A549 (cell line): Measurements from ENCODE around the gene TEX12. TPM values are rescaled to one million over a fixed set of nuclear protein-coding genes. Genes with fewer than 3 reads are reported as not detected.

Experiments
- ATAC-seq, 2 experiments: fragments of 200-7000 bp in 1 of 2; fragments of >200 bp in 1 of 2; cut with Nextera tagmentation in 1 of 2; cut with Tn5 transposase in 1 of 2; 3 replicates each; pipeline versions ENCODE4 v1.8.0 to v1.9.1; 2018 to 2020; ENCODE audit warnings: mild to moderate bottlenecking in 1 of 2, moderate library complexity in 1 of 2
- CTCF ChIA-PET: fragments of 300-600 bp; sonication (Branson Sonifier 250); formaldehyde crosslinking; extraction: SDS; loops from one replicate; lab custom pipeline; 2021; ENCODE audit warnings: antibody characterized with exemption, inconsistent platforms; lab: Yijun Ruan, JAX
- POLR2A ChIA-PET: fragments of 350-600 bp; formaldehyde crosslinking; extraction: SDS; loops from one replicate; lab custom pipeline; 2021; ENCODE audit warnings: antibody characterized with exemption, inconsistent platforms; lab: Yijun Ruan, JAX
- DNase-seq, 2 experiments: peaks; one replicate each; pipeline versions ENCODE4 v3.0.0 to v3.0.0-alpha.2; 2011 to 2016; ENCODE audit warnings: low read depth in 1 of 2, low spot score in 1 of 2
- FAIRE-seq: peaks from 2 replicates; lab custom pipeline; 2011; peaks lifted over from hg19 to GRCh38; lab: Jason Lieb, UNC
- H3K27ac ChIP-seq, 2 experiments: fragments of >200 bp; sonication (Bioruptor Twin); formaldehyde crosslinking; 3 replicates each; pipeline ENCODE4 v1.5.1; 2016 to 2017
- H3K4me1 ChIP-seq: fragments of >200 bp; sonication (Bioruptor Twin); formaldehyde crosslinking; 3 replicates; pipeline ENCODE4 v1.6.1; 2016
- H3K4me2 ChIP-seq: fragments of >200 bp; sonication (Bioruptor Twin); formaldehyde crosslinking; 3 replicates; pipeline ENCODE4 v1.6.1; 2016
- H3K4me3 ChIP-seq: fragments of >200 bp; sonication (Bioruptor Twin); formaldehyde crosslinking; 3 replicates; pipeline ENCODE4 v1.5.1; 2016
- H3K9me3 ChIP-seq: fragments of >200 bp; sonication (Bioruptor Twin); formaldehyde crosslinking; 3 replicates; pipeline ENCODE4 v1.6.1; 2016
- ATOH8 ChIP-seq: fragments of 250-450 bp; sonication (Bioruptor Pico); IDR thresholded peaks from 2 replicates; pipeline ENCODE4 v1.5.0; 2020; ENCODE audit warnings: low read depth, mild to moderate bottlenecking, moderate library complexity
- BHLHE40 ChIP-seq: IDR thresholded peaks from 2 replicates; pipeline ENCODE4 v1.6.1; 2012; ENCODE audit warnings: low read depth, low read length, inconsistent platforms
- CBX8 ChIP-seq: fragments of 200-600 bp; sonication (generic); IDR thresholded peaks from 2 replicates; pipeline ENCODE4 v1.6.1; 2016
- CEBPB ChIP-seq, 2 experiments: fragments of >200 bp in 1 of 2; sonication (Bioruptor Twin) in 1 of 2; formaldehyde crosslinking in 1 of 2; IDR thresholded peaks; 2 replicates each; pipeline ENCODE4 v1.6.1; 2012 to 2016
- CHD4 ChIP-seq: fragments of 200-600 bp; sonication (generic); IDR thresholded peaks from 2 replicates; pipeline ENCODE4 v1.6.1; 2016; ENCODE audit warnings: antibody characterized with exemption, mild to moderate bottlenecking, borderline replicate concordance
- ELK1 ChIP-seq: fragments of 150-350 bp; IDR thresholded peaks from 2 replicates; pipeline ENCODE4 v1.6.1; 2014; ENCODE audit warnings: low read depth, mild to moderate bottlenecking, low read length
- EP300 ChIP-seq, 2 experiments: fragments of >200 bp; sonication (Bioruptor Twin); formaldehyde crosslinking; IDR thresholded peaks; 2 replicates in 1 of 2; 3 replicates in 1 of 2; pipeline ENCODE4 v1.6.1; 2016 to 2017
- ESRRA ChIP-seq: fragments of 150-350 bp; IDR thresholded peaks from 2 replicates; pipeline ENCODE4 v1.6.1; 2014; ENCODE audit warnings: mild to moderate bottlenecking, low read length, borderline replicate concordance
- FOSB ChIP-seq: fragments of 250-450 bp; sonication (Bioruptor Pico); IDR thresholded peaks from 2 replicates; pipeline ENCODE4 v1.5.0; 2020; ENCODE audit warnings: mild to moderate bottlenecking, moderate library complexity
- FOSL2 ChIP-seq, 2 experiments: fragments of 450-650 bp in 1 of 2; fragments of >200 bp in 1 of 2; sonication (Bioruptor Twin) in 1 of 2; formaldehyde crosslinking; IDR thresholded peaks; 2 replicates each; pipeline versions ENCODE4 v1.5.0 to v1.6.1; 2016 to 2020; ENCODE audit warnings: mild to moderate bottlenecking in 1 of 2, moderate library complexity in 1 of 2
- HEYL ChIP-seq: fragments of 250-450 bp; sonication (Bioruptor Pico); IDR thresholded peaks from 2 replicates; pipeline ENCODE4 v1.8.0; 2021; ENCODE audit warnings: mild to moderate bottlenecking, moderate library complexity
- HOXA7 ChIP-seq: fragments of 250-450 bp; sonication (Bioruptor Pico); IDR thresholded peaks from 2 replicates; pipeline ENCODE4 v1.5.0; 2020; ENCODE audit warnings: mild to moderate bottlenecking, moderate library complexity
- JUN ChIP-seq, 2 experiments: fragments of >200 bp; sonication (Bioruptor Twin); formaldehyde crosslinking; IDR thresholded peaks; 2 replicates in 1 of 2; 3 replicates in 1 of 2; pipeline ENCODE4 v1.6.1; 2016 to 2017
- JUNB ChIP-seq: fragments of >200 bp; sonication (Bioruptor Twin); formaldehyde crosslinking; IDR thresholded peaks from 2 replicates; pipeline ENCODE4 v1.6.1; 2016
- MAZ ChIP-seq: fragments of 150-350 bp; IDR thresholded peaks from 2 replicates; pipeline ENCODE4 v1.6.1; 2014; ENCODE audit warnings: antibody characterized with exemption, low read depth, low read length, borderline replicate concordance
- MYC ChIP-seq: IDR thresholded peaks from 2 replicates; pipeline ENCODE4 v1.6.1; 2012; ENCODE audit warnings: mild to moderate bottlenecking, inconsistent platforms, low read length, improper control_type of control experiment, borderline replicate concordance
- NPAS2 ChIP-seq: fragments of 250-450 bp; sonication (Bioruptor Pico); IDR thresholded peaks from 2 replicates; pipeline ENCODE4 v1.8.0; 2022; ENCODE audit warnings: mild to moderate bottlenecking, moderate library complexity, borderline replicate concordance
- NR3C1 ChIP-seq: fragments of >200 bp; sonication (Bioruptor Twin); formaldehyde crosslinking; IDR thresholded peaks from 3 replicates; pipeline ENCODE4 v1.6.1; 2017
- PHF8 ChIP-seq: fragments of 200-600 bp; sonication (generic); IDR thresholded peaks from 2 replicates; pipeline ENCODE4 v1.6.1; 2016; ENCODE audit warnings: low read depth, mild to moderate bottlenecking, antibody characterized with exemption, moderate library complexity, borderline replicate concordance
- POLR2AphosphoS2 ChIP-seq: conservative IDR thresholded peaks from 2 replicates; pipeline ENCODE4 v1.6.1; 2012; ENCODE audit warnings: low read length, improper control_type of control experiment, inconsistent platforms
- RFX5 ChIP-seq: fragments of 450-650 bp; IDR thresholded peaks from 2 replicates; pipeline ENCODE4 v1.7.1; 2014; ENCODE audit warnings: antibody characterized with exemption, mild to moderate bottlenecking, moderate library complexity
- RNF2 ChIP-seq: fragments of 200-600 bp; sonication (generic); IDR thresholded peaks from 2 replicates; pipeline ENCODE4 v1.6.1; 2016; ENCODE audit warnings: low read depth, mild to moderate bottlenecking, antibody characterized with exemption, moderate library complexity, borderline replicate concordance
- USF2 ChIP-seq: fragments of 450-650 bp; IDR thresholded peaks from 2 replicates; pipeline ENCODE4 v1.6.1; 2014; ENCODE audit warnings: antibody characterized with exemption
- ZC3H11A ChIP-seq: fragments of 450-650 bp; IDR thresholded peaks from 2 replicates; pipeline ENCODE4 v1.6.1; 2014; ENCODE audit warnings: antibody characterized with exemption, mild to moderate bottlenecking
- ZFP36 ChIP-seq: fragments of 450-650 bp; IDR thresholded peaks from 2 replicates; pipeline ENCODE4 v1.6.1; 2014; ENCODE audit warnings: borderline replicate concordance; ENCODE audit not compliant: partially characterized antibody
- ZNF302 ChIP-seq: fragments of 250-450 bp; sonication (Bioruptor Pico); IDR thresholded peaks from 2 replicates; pipeline ENCODE4 v1.9.0; 2021; ENCODE audit warnings: inconsistent platforms, mild to moderate bottlenecking, moderate library complexity
- ZSCAN20 ChIP-seq: fragments of 250-450 bp; sonication (Bioruptor Pico); IDR thresholded peaks from 2 replicates; pipeline ENCODE4 v1.8.0; 2022; ENCODE audit warnings: mild to moderate bottlenecking, moderate library complexity
- WGBS: methylation state at CpG from one replicate; pipeline ENCODE4 v1.1.6; 2017; ENCODE audit errors: missing lambda C conversion rate; 5-methylcytosine and 5-hydroxymethylcytosine counted together
- polyA plus RNA-seq, 4 experiments: library from polyadenylated mRNA; depleted of rRNA in 3 of 4; stranded (reverse); fragments of >200 nt; fragmentation: RNase III in 1 of 4; extraction: RNeasy Plus Mini Kit Qiagen cat#74134 plus additional on column Dnase treatment in 1 of 4; gene quantifications; 2 replicates in 3 of 4; 3 replicates in 1 of 4; pipeline ENCODE4 v1.2.3, GENCODE V29; 2011 to 2017
- TF ChIP-seq, protein P1 (sequence below): fragments of >200 bp; sonication (Bioruptor Twin); formaldehyde crosslinking; IDR thresholded peaks from 3 replicates; pipeline ENCODE4 v1.6.1; 2016
- TF ChIP-seq, protein P2 (sequence below): IDR thresholded peaks from 2 replicates; pipeline ENCODE4 v1.6.1; 2012; ENCODE audit warnings: low read depth, borderline replicate concordance

Gene TEX12
- polyA plus RNA-seq, 2 of the 4 experiments (the other 2 are of a cell fraction): not detected

- TF ChIP-seq FOSL2 (IDR thresholded peaks at IDR 0.05) (no peak), FOSL2 (CRISPR knock-in tag; IDR thresholded peaks at IDR 0.05) (no peak), FOSB (no peak), USF2 (no peak)
Observed at GRCh38 chr11:112179601-112180000, 12.4 kb downstream of the TEX12 start (continued).

GRCh38 chr11:112182867-112183266 is 15.7 kb downstream of the TEX12 start:
- no peaks in the 10 kb centered on the region for H3K9me3 ChIP-seq
- no peak overlapping the region for H3K4me3 ChIP-seq
- ATAC-seq: no peak
- H3K4me1 ChIP-seq: no peaks in the 10 kb centered on the region
- DNase-seq: no peak
- FAIRE-seq: no peak
- no peak overlapping the region for H3K4me2 ChIP-seq
- TF ChIP-seq NPAS2 (no peak), EP300 (IDR thresholded peaks at IDR 0.05) (no peak)
- WGBS: 38% methylated on average over 1 of the region's 1 CpG
- CTCF ChIA-PET: no interaction called here
- no peak overlapping the region for H3K27ac ChIP-seq
- POLR2A ChIA-PET: no interaction called here

GRCh38 chr11:112185883-112186282 is 18.7 kb downstream of the TEX12 start:
- DNase-seq: no peak
- no peak overlapping the region for H3K27ac ChIP-seq
- TF ChIP-seq ZNF302 (CRISPR knock-in tag) (no peak), FOSB (no peak), BHLHE40 (no peak), JUNB (no peak), POLR2AphosphoS2 (no peak), ZSCAN20 (CRISPR knock-in tag) (no peak), ELK1 (no peak), JUN (IDR thresholded peaks at IDR 0.05) (no peak), ESRRA (no peak), FOSL2 (IDR thresholded peaks at IDR 0.05) (no peak), FOSL2 (CRISPR knock-in tag; IDR thresholded peaks at IDR 0.05) (no peak), PHF8 (no peak), CHD4 (no peak), RFX5 (no peak)
- TF ChIP-seq, protein P1, sequence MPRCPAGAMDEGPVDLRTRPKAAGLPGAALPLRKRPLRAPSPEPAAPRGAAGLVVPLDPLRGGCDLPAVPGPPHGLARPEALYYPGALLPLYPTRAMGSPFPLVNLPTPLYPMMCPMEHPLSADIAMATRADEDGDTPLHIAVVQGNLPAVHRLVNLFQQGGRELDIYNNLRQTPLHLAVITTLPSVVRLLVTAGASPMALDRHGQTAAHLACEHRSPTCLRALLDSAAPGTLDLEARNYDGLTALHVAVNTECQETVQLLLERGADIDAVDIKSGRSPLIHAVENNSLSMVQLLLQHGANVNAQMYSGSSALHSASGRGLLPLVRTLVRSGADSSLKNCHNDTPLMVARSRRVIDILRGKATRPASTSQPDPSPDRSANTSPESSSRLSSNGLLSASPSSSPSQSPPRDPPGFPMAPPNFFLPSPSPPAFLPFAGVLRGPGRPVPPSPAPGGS: no peak
- TF ChIP-seq, protein P2, sequence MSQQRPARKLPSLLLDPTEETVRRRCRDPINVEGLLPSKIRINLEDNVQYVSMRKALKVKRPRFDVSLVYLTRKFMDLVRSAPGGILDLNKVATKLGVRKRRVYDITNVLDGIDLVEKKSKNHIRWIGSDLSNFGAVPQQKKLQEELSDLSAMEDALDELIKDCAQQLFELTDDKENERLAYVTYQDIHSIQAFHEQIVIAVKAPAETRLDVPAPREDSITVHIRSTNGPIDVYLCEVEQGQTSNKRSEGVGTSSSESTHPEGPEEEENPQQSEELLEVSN: no peak
- TF ChIP-seq, all 56 proteins: peak for 0
- FAIRE-seq (no peak), ATAC-seq (no peak)
- H3K4me2 ChIP-seq: no peak overlapping the region
- ChIA-PET POLR2A (no interaction called here), CTCF (interaction anchor here (2.3 kb wide), 1 partner anchor 72 kb away, joined by 5 read pairs; no protein-coding TSS in a partner anchor)
- no peaks in the 10 kb centered on the region for H3K9me3 ChIP-seq
- no peak overlapping the region for H3K4me3 ChIP-seq
- H3K4me1 ChIP-seq: no peaks in the 10 kb centered on the region

DNA sequence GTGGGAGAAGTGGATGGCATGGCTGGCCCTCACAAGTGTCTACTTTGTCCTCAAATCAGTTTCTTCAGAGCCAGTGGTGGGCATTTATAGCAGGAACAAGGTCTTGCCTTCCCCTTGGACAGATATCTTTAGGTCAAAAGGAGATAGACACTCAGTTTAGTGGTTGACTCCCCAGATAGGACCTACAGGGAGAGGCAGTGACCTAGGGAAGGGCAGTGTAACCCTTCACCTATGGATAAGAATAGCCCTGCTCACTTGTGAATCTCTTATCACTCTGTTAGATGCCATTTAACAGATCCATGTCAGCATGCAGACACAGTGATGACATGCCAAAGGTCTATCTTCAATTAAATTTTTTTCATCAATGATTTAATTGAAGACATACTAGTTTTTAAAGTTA is 19.1 kb downstream of the TEX12 start:
- FAIRE-seq (no peak), DNase-seq (no peak), ATAC-seq (no peak)
- no peak overlapping the region for H3K4me2 ChIP-seq
- ChIA-PET CTCF (no interaction called here), POLR2A (no interaction called here)
- H3K9me3 ChIP-seq: no peaks in the 10 kb centered on the region
- H3K4me3 ChIP-seq: no peak overlapping the region
- H3K27ac ChIP-seq: no peak overlapping the region
- H3K4me1 ChIP-seq: no peaks in the 10 kb centered on the region
- no peak for TF ChIP-seq NR3C1
- TF ChIP-seq HOXA7 (CRISPR knock-in tag): no peak
- no peak for TF ChIP-seq ZFP36
- no peak for TF ChIP-seq CEBPB (IDR thresholded peaks at IDR 0.05)
- TF ChIP-seq MAZ: no peak
- TF ChIP-seq JUN (IDR thresholded peaks at IDR 0.05): no peak
- no peak for TF ChIP-seq BHLHE40
- no peak for TF ChIP-seq ELK1
- TF ChIP-seq HEYL (CRISPR knock-in tag): no peak
- TF ChIP-seq MYC: no peak
- TF ChIP-seq CBX8: no peak
- no peak for TF ChIP-seq JUNB
- no peak for TF ChIP-seq ATOH8 (CRISPR knock-in tag)
- TF ChIP-seq ZC3H11A: no peak
- no peak for TF ChIP-seq RNF2
